Naive B cell (primary cell): ENCODE data around the gene PPM1H. TPM values are rescaled to one million over a fixed set of nuclear protein-coding genes. Genes with fewer than 3 reads are reported as not detected.
A peak's percentile ranks its signal among the peaks of the same experiment; 100 is the strongest.
"Not testable (repeated sequence)": the region's sequence is repeated elsewhere in the genome, so short reads cannot be mapped to it uniquely, and the experiment has no call there.

Source experiments
- ATAC-seq, 2 donors: fragments of 150-1000 bp; cut with Tn5 transposase; 2 replicates each; pipeline ENCODE4 v1.10.0; 2021; ENCODE audit warnings: low read depth in 2 of 2, mild to moderate bottlenecking in 2 of 2, moderate library complexity in 2 of 2
- DNase-seq: peaks from one replicate; pipeline ENCODE4 v3.0.0; 2022
- H3K27ac Mint-ChIP-seq, 6 donors: one replicate each; pipeline ENCODE4 v1.8.0; 2020 to 2022; ENCODE audit warnings: mild to moderate bottlenecking in 6 of 6, mixed read lengths in 6 of 6, moderate library complexity in 5 of 6, inconsistent platforms in 2 of 6
- H3K27me3 Mint-ChIP-seq, 3 donors: one replicate each; pipeline ENCODE4 v1.8.0; 2021 to 2022; ENCODE audit warnings: mixed read lengths in 3 of 3, mild to moderate bottlenecking in 1 of 3
- H3K36me3 Mint-ChIP-seq, 2 donors: one replicate each; pipeline ENCODE4 v1.8.0; 2020 to 2022; ENCODE audit warnings: mixed read lengths in 2 of 2, inconsistent platforms in 1 of 2, mild to moderate bottlenecking in 1 of 2
- H3K4me1 Mint-ChIP-seq, 3 donors: one replicate each; pipeline ENCODE4 v1.8.0; 2020 to 2022; ENCODE audit warnings: mixed read lengths in 3 of 3, inconsistent platforms in 1 of 3, mild to moderate bottlenecking in 1 of 3, moderate library complexity in 1 of 3
- H3K4me3 Mint-ChIP-seq, 8 donors: one replicate each; pipeline ENCODE4 v1.8.0; 2020 to 2022; ENCODE audit warnings: mild to moderate bottlenecking in 8 of 8, mixed read lengths in 8 of 8, moderate library complexity in 8 of 8, inconsistent platforms in 2 of 8
- H3K9me3 Mint-ChIP-seq, 7 donors: one replicate each; pipeline ENCODE4 v1.8.0; 2020 to 2022; ENCODE audit warnings: mixed read lengths in 7 of 7, mild to moderate bottlenecking in 5 of 7, inconsistent platforms in 2 of 7, moderate library complexity in 1 of 7
- polyA plus RNA-seq, 6 donors: library from polyadenylated mRNA; unstranded; fragments of 300-500 nt; fragmentation: Illumina TruSeq; gene quantifications; one replicate each; pipeline ENCODE4 v1.2.3, GENCODE V29; 2021; ENCODE audit warnings: low read depth in 6 of 6

The PPM1H gene
- polyA plus RNA-seq, 6 donors from 2014 or later: 0.05 to 0.15 (median 0.12) TPM; not detected in 3

DNA sequence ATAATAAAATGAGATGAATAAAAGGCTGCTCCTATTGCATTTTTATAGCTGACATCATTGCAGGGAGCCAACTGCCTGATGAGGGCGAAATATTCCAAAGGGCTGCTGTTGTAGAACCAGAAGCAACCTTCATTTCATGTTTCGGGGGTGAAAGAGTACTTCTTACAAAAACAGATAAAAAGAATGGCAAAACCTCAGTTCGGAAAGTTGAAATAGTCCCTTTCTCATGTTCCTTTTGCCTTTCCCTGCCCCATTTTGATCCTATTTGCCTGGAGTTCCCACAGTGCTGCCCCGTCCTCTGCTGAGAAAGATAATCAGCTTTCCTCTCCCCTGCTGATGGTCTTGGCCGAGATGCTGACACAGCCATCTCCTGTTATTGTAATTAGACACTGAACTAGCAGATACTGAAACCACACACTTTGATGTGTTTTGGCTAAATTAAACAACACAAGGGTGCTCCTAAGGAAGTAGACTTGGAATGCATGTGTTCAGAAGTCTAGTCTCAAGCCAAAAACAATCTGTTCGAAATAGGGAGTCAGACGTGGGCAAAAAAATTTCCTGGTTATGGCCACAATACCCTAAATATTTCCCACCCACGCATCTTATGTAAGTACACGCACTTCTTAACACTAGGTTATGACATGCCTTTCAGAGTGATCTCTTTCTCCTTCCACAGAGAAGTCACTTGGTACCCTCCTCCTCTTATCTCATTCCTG is 117.2 kb downstream of the PPM1H start:
- peak overlapping the region in 1 of 6 donors; percentile 49 for H3K27ac Mint-ChIP-seq
- H3K27me3 Mint-ChIP-seq: peaks cover 16 to 32% (median 29%) of the 10 kb centered on the region in 3 donors
- H3K36me3 Mint-ChIP-seq: no peaks in the 10 kb centered on the region
- no peak for ATAC-seq
- no peak for DNase-seq
- no peaks in the 10 kb centered on the region for H3K9me3 Mint-ChIP-seq
- no peak overlapping the region for H3K4me3 Mint-ChIP-seq
- H3K4me1 Mint-ChIP-seq: peaks cover 5 to 7% (median 5%) of the 10 kb centered on the region in 3 donors

DNA sequence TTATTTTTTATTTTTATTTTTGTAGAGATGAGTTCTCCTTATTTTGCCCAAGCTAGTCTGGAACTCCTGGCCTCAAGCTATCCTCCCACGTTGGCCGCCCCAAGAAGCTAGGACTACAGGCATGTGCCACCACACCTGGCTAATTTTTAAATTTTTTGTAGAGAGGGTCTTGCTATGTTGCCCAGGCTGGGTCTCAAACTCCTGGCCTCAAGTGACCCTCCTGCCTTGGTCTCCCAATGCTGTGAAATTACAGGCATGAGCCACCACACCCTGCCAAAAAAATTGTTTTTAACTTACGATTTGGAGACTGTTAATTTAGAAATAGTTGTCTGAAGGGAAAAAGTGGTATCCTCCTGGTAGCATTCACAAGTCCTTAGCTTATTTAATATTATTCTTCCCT is 120.7 kb downstream of the PPM1H start:
- H3K4me3 Mint-ChIP-seq: no peak overlapping the region
- H3K36me3 Mint-ChIP-seq: no peaks in the 10 kb centered on the region
- no peaks in the 10 kb centered on the region for H3K9me3 Mint-ChIP-seq
- H3K27ac Mint-ChIP-seq: no peak overlapping the region
- peaks cover 14 to 19% (median 16%) of the 10 kb centered on the region in 3 donors for H3K27me3 Mint-ChIP-seq
- peaks cover 5 to 8% (median 5%) of the 10 kb centered on the region in 3 donors for H3K4me1 Mint-ChIP-seq
- no peak for DNase-seq
- ATAC-seq: no peak

DNA sequence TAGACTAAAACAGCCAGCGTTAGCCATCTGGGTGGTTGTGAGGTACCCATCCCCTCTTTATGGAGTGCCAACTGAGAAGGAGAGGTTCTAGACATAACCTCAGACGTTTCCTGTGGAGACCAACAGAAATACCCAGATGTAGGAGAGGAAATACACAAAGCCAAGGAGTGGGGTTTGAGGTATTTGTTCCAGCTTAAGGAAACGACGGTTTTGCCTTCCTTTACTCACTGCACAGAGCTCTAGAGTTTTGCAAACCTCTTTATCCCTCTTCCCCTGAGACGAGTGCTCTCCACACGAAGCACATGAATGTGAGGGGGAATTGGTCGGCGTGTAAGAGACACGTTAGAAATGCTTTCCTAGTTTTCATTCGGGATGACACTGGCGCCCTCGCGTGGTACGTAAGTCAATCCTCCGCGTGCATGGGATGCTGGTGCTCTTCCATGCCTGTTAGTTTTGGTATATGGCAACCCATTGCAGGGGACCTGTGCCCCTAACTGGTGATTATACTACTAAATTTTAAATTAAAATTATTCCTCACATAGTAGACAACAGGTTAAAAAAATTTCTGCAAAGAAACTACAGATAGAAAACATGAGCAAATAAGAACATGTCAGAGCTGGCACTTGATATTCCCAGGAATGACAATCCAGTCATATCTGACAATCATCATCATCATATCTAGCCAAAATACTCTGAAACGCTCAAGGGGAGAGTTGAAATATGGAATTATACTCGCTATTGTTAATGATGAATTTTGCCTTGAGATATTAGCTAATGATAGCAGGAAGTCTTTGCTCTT is 121.7 kb downstream of the PPM1H start:
- Mint-ChIP-seq H3K4me1 (peaks cover 5 to 8% (median 5%) of the 10 kb centered on the region in 3 donors), H3K4me3 (peak overlapping the region in 7 of 8 donors; percentile 8 to 77 (median 48)), H3K36me3 (no peaks in the 10 kb centered on the region), H3K27ac (peak overlapping the region in 1 of 6 donors; percentile 17), H3K27me3 (peaks cover 12 to 17% (median 14%) of the 10 kb centered on the region in 3 donors), H3K9me3 (no peaks in the 10 kb centered on the region)
- ATAC-seq: peak; percentile 35 to 54
- no peak for DNase-seq

DNA sequence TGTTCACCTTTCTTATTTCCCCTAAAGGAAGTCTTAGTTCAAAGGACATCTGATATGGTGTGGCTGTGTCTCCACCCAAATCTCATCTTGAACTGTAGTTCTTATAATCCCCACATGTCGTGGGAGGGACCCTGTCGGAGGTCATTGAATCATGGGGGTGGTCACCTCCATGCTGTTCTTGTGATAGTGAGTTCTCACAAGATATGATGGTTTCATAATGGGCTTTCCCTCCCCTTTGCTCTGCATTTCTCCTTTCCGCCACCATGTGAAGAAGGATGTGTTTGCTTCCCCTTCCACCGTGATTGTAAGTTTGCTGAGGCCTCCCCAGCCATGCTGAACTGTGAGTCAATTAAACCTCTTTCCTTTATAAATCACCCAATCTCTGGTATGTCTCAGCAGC is 123.5 kb downstream of the PPM1H start:
- not testable (repeated sequence) for DNase-seq, H3K4me3 Mint-ChIP-seq, H3K36me3 Mint-ChIP-seq, H3K27me3 Mint-ChIP-seq, ATAC-seq, H3K4me1 Mint-ChIP-seq, H3K9me3 Mint-ChIP-seq
- peak overlapping the region in 2 of 6 donors; percentile 9 to 53 for H3K27ac Mint-ChIP-seq

DNA sequence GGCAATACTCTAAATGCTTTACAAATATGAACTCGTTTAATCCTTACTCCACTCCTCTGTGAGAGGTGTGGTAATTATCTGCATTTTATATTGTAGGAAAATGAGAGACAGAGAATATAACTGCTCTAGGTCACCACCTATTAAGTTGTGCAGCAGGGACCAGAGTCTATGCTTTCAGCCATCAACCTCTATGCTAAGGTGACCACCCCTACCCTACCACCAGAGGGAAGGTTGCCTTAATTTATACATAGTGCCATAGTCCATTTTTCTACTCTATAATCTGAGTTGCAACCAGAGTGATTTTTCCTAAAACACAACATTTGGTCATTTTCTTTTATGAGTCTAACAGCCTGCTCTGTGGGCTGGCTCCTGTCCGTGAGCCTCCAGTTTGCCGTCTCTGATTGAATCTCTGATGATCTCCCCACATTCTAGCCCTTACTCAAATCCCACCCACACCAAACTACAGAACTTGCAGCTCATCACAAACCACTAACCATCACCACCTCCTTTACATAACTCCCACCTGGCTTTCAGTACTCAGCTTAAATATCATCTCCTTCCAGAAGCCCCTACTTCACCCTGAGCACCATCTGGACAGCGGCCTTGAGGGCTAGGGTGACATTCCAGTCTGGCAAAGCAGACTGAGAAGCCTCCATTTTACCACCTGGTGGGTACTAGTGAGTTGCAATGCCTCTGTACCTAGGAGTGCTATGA is 126.6 kb downstream of the PPM1H start:
- ATAC-seq (no peak), DNase-seq (no peak)
- Mint-ChIP-seq H3K4me3 (no peak overlapping the region), H3K36me3 (no peaks in the 10 kb centered on the region), H3K27me3 (no peaks in the 10 kb centered on the region), H3K9me3 (peaks cover 0 to 6% (median 0%) of the 10 kb centered on the region in 7 donors), H3K4me1 (peaks cover 0 to 7% (median 5%) of the 10 kb centered on the region in 3 donors), H3K27ac (no peak overlapping the region)

DNA sequence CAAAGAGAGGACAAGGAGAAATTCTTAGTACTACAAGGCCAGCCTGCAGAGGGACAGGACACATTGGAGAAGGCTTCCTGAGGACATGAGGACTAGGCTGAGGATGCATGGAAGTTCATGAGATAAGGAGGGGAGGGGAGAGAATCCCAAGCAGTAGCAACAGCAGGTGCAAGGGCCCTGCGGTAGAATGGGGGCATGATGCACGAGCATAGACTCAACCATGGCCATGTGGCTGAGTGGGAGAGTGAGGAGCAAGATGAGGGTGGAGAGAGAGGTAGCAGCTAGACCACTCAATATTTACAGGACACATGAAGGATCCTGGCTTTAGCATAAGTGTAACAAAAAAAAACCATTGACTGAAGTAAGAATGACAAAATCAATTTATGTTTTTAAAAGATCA is 128.1 kb downstream of the PPM1H start:
- no peak overlapping the region for H3K27ac Mint-ChIP-seq
- no peaks in the 10 kb centered on the region for H3K27me3 Mint-ChIP-seq
- DNase-seq (no peak), ATAC-seq (no peak)
- H3K36me3 Mint-ChIP-seq: no peaks in the 10 kb centered on the region
- H3K4me1 Mint-ChIP-seq: no peaks in the 10 kb centered on the region
- peaks cover 0 to 6% (median 0%) of the 10 kb centered on the region in 7 donors for H3K9me3 Mint-ChIP-seq
- H3K4me3 Mint-ChIP-seq: no peak overlapping the region

DNA sequence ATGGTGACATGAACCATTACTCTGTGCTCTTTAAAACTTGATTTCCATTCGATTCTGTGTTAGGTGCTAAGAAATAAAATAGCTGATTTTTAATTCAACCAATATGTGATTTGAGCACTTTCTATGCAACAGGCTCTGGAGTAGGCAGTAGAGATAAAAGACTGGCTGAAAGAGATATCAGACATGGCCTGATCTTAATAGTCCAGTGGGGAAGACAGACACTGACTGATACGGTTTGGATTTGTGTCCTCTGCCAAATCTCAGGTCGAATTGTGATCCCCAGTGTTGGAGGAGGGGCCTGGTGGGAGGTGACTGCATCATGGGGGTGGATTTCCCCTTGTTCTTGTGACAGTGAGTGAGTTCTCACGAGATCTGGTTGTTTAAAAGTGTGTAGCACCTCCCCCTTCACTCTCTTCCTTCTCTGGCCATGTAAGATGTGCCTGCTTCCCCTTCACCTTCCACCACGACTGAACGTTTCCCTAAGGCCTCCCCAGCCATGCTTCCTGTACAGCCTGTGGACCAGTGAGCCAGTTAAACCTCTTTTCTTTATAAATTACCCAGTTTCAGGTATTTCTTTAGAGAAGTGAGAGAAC is 128.6 kb downstream of the PPM1H start:
- no peak overlapping the region for H3K4me3 Mint-ChIP-seq
- no peaks in the 10 kb centered on the region for H3K4me1 Mint-ChIP-seq
- H3K27me3 Mint-ChIP-seq: no peaks in the 10 kb centered on the region
- no peaks in the 10 kb centered on the region for H3K36me3 Mint-ChIP-seq
- peaks cover 0 to 6% (median 0%) of the 10 kb centered on the region in 7 donors for H3K9me3 Mint-ChIP-seq
- no peak overlapping the region for H3K27ac Mint-ChIP-seq
- ATAC-seq (no peak), DNase-seq (no peak)

DNA sequence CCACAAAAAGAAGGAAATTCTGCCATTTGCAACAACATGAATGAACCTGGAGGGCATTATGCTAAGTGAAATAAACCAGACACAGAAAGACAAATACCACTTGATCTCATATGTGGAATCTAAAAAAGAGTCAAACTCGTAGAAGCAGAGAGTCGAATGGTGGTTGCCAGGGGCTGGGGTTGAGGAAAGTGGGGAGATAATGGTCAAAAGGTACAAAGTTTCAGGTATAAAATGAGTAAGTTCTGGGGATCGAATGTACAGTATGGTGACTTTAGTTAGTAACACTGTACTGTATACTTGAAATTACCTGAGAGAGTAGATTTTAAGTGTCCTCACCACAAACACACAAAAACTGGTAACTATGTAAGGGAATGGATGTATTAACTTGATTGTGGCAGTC is 129.4 kb downstream of the PPM1H start:
- H3K27ac Mint-ChIP-seq: no peak overlapping the region
- H3K4me1 Mint-ChIP-seq: no peaks in the 10 kb centered on the region
- no peak for ATAC-seq
- no peaks in the 10 kb centered on the region for H3K36me3 Mint-ChIP-seq
- no peaks in the 10 kb centered on the region for H3K27me3 Mint-ChIP-seq
- H3K4me3 Mint-ChIP-seq: no peak overlapping the region
- peaks cover 0 to 6% (median 0%) of the 10 kb centered on the region in 7 donors for H3K9me3 Mint-ChIP-seq
- DNase-seq: no peak

DNA sequence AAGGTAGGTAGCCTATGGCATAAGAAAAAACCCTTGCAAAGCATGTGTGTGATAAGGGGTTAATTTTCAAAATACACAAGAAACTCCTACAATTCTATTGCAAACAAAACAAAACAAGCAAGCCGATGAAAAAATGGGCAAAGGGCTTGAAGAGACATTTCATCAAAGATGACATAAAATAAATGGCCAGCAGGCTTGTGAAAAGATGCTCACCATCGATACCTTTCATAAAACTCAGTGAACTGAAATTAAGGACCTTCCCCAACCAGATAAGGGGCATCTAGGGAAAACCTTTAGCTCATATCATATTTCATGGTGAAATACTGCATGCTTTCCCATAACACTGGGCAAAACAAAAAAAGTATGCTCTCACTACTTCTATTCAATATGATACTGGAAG is 131.2 kb downstream of the PPM1H start:
- no peak overlapping the region for H3K27ac Mint-ChIP-seq
- no peaks in the 10 kb centered on the region for H3K4me1 Mint-ChIP-seq
- H3K9me3 Mint-ChIP-seq: peaks cover 0 to 6% (median 0%) of the 10 kb centered on the region in 7 donors
- ATAC-seq (no peak), DNase-seq (no peak)
- no peak overlapping the region for H3K4me3 Mint-ChIP-seq
- H3K36me3 Mint-ChIP-seq: no peaks in the 10 kb centered on the region
- H3K27me3 Mint-ChIP-seq: peaks cover 0 to 4% (median 0%) of the 10 kb centered on the region in 3 donors

DNA sequence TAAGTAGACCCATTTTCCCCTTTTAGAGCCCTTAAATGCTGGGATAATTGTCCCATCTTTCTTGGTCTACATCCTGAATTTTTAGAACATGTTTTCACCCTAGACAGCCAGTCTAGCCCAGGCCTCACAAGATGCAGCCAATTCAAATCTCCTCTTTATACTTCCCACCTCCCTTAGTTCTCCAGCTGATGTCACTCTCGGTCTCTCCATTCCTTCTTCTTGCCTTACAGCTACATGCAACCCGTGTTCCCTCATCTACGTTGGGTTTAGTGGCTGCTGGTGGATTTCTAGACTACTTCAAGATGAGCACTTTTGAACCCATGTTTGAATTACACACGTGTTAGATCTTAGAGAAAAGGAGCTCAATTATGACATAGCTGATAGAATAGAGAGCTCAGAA is 132.0 kb downstream of the PPM1H start:
- DNase-seq: no peak
- no peak for ATAC-seq
- no peaks in the 10 kb centered on the region for H3K36me3 Mint-ChIP-seq
- peaks cover 0 to 4% (median 0%) of the 10 kb centered on the region in 3 donors for H3K27me3 Mint-ChIP-seq
- no peak overlapping the region for H3K27ac Mint-ChIP-seq
- no peaks in the 10 kb centered on the region for H3K4me1 Mint-ChIP-seq
- H3K9me3 Mint-ChIP-seq: peaks cover 0 to 6% (median 0%) of the 10 kb centered on the region in 7 donors
- no peak overlapping the region for H3K4me3 Mint-ChIP-seq

DNA sequence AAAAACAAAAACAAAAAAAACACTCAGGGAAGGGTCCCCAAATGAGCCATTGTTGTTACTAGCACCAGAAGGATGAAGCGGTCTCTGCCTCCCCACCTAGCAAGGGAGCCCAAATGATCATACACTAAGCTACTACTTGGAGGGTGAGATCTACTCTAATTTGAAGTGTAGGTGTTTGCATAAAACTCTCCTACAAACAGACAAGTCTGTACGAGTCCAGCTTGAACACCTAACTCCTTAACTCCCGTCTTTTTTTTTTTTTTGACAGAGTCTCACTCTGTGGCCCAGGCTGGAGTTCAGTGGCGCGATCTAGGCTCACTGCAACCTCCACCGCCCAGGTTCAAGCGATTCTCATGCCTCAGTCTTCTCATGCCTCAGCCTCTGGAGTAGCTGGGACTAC is 132.6 kb downstream of the PPM1H start:
- H3K27ac Mint-ChIP-seq: no peak overlapping the region

DNA sequence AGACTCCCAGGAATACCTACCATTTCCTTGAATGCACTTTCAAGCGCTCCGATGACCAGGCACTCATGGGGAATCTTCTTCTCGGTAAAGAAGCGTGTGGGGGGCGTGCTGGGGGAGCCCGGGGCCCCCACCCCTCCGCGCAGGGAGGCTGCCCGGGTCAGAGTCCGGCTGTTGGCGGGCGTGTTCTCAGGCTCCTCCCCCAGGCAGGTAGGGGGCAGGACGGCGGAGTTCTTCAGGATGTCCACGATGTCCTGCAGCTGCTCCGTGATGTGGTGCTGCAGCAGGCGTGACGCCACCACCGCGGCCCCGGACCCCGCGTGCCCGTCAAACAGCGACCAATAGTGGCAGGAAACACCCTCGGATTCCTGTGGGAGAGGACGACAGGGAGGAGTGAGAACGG is 133.2 kb downstream of the PPM1H start:
- H3K4me1 Mint-ChIP-seq: no peaks in the 10 kb centered on the region
- H3K9me3 Mint-ChIP-seq: peaks cover 0 to 4% (median 0%) of the 10 kb centered on the region in 7 donors
- no peak overlapping the region for H3K4me3 Mint-ChIP-seq
- peaks cover 0 to 4% (median 0%) of the 10 kb centered on the region in 3 donors for H3K27me3 Mint-ChIP-seq
- no peaks in the 10 kb centered on the region for H3K36me3 Mint-ChIP-seq
- ATAC-seq: no peak
- DNase-seq: no peak
- H3K27ac Mint-ChIP-seq: no peak overlapping the region

More for the DNA sequence above, 132.6 kb downstream of the PPM1H start:
- no peak overlapping the region for H3K4me3 Mint-ChIP-seq
- peaks cover 0 to 4% (median 0%) of the 10 kb centered on the region in 3 donors for H3K27me3 Mint-ChIP-seq
- no peak for ATAC-seq
- H3K4me1 Mint-ChIP-seq: no peaks in the 10 kb centered on the region
- DNase-seq: no peak
- peaks cover 0 to 6% (median 0%) of the 10 kb centered on the region in 7 donors for H3K9me3 Mint-ChIP-seq
- H3K36me3 Mint-ChIP-seq: no peaks in the 10 kb centered on the region
